ENCODE measurements around the gene SEZ6.

SEZ6 gene

DNA sequence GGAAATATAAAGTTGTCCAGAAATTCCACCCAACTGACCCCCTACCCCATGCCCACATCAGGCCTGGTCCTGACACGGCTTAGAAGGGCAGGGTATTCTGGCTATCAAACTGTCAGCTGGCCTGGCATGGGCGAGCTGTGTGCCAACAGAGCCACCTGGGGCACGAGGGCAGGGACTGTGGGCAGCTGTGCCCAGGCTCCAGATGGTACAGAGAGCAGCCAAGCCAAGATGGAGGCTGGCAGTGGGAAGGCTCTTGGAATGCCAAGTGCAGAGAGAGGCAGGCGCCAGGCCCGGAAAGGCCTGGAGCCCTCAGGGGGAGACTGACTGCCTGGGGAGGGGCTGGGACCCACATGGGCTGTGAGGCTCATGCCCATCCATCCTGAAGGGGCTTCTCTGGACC is 30.2 kb downstream of the SEZ6 start:
- Histone ChIP-seq H3K4me1 (ENCODE audit: control insufficient read depth, insufficient read depth, low read length) (no peaks in the 10 kb centered on the region), H3K27ac (ENCODE audit: low read length) (no peak overlapping the region), H3K4me3 (ENCODE audit: low read length) (no peak overlapping the region), H3K9me3 (ENCODE audit: control insufficient read depth, insufficient read depth, low read length) (no peaks in the 10 kb centered on the region), H3K27me3 (ENCODE audit: control insufficient read depth, insufficient read depth, low read length) (no peaks in the 10 kb centered on the region), H3K36me3 (ENCODE audit: control insufficient read depth, insufficient read depth, low read length) (no peaks in the 10 kb centered on the region)
- no peak for DNase-seq (ENCODE audit: low read depth, low spot score)
- WGBS (ENCODE audit: insufficient coverage, insufficient read length), result no CpG with 5 or more reads among the region's 5 CpGs

DNA sequence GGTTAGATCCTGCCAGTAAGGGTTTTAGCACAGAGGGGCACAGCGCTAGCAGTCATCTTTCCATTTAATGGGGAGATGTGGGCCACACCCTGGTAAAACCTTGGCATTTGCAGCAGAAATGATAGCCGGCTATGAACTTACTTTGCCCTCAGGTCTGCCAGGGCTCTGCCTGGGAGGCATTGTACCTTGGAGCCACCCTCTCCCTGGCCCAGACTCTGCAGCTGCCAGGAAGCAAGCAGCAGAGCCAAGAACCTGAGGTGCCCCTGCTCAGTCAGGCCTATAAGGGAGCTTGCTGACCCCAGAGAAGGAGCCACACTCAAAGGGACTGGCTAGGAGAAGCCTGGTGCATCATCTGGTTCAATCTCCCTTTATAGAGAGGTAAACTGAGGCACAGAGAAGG is 30.8 kb downstream of the SEZ6 start:
- no peaks in the 10 kb centered on the region for H3K27me3 ChIP-seq (ENCODE audit: control insufficient read depth, insufficient read depth, low read length)
- no peaks in the 10 kb centered on the region for H3K36me3 ChIP-seq (ENCODE audit: control insufficient read depth, insufficient read depth, low read length)
- H3K9me3 ChIP-seq (ENCODE audit: control insufficient read depth, insufficient read depth, low read length), result no peaks in the 10 kb centered on the region
- 0 out of 2 replicates have a peak, but pooled peaks cover 2% of the 10 kb centered on the region for H3K4me1 ChIP-seq (ENCODE audit: control insufficient read depth, insufficient read depth, low read length)
- no CpG with 5 or more reads among the region's 2 CpGs for WGBS (ENCODE audit: insufficient coverage, insufficient read length)
- DNase-seq (ENCODE audit: low read depth, low spot score), result no peak
- no peak overlapping the region for H3K4me3 ChIP-seq (ENCODE audit: low read length)
- H3K27ac ChIP-seq (ENCODE audit: low read length), result no peak overlapping the region

- no peak overlapping the region for H3K4me3 ChIP-seq (ENCODE audit: low read length)
- no peaks in the 10 kb centered on the region for H3K36me3 ChIP-seq (ENCODE audit: control insufficient read depth, insufficient read depth, low read length)
- WGBS (ENCODE audit: insufficient coverage, insufficient read length), result no CpG with 5 or more reads among the region's 4 CpGs
Measured at GRCh38 chr17:28974451-28974850, 31.4 kb downstream of the SEZ6 start.

GRCh38 chr17:28973425-28973824 is 32.4 kb downstream of the SEZ6 start:
- peaks cover 7% of the 10 kb centered on the region for H3K4me1 ChIP-seq (ENCODE audit: control insufficient read depth, insufficient read depth, low read length)
- no peaks in the 10 kb centered on the region for H3K9me3 ChIP-seq (ENCODE audit: control insufficient read depth, insufficient read depth, low read length)
- WGBS (ENCODE audit: insufficient coverage, insufficient read length), result no CpG with 5 or more reads among the region's 2 CpGs
- no peak overlapping the region for H3K4me3 ChIP-seq (ENCODE audit: low read length)
- H3K36me3 ChIP-seq (ENCODE audit: control insufficient read depth, insufficient read depth, low read length), result no peaks in the 10 kb centered on the region
- no peak overlapping the region for H3K27ac ChIP-seq (ENCODE audit: low read length)
- no peak for DNase-seq (ENCODE audit: low read depth, low spot score)
- H3K27me3 ChIP-seq (ENCODE audit: control insufficient read depth, insufficient read depth, low read length), result no peaks in the 10 kb centered on the region

More at GRCh38 chr17:28974451-28974850, 31.4 kb downstream of the SEZ6 start:
- no peak for DNase-seq (ENCODE audit: low read depth, low spot score)
- H3K4me1 ChIP-seq (ENCODE audit: control insufficient read depth, insufficient read depth, low read length), result 0 out of 2 replicates have a peak, but pooled peaks cover 2% of the 10 kb centered on the region
- no peaks in the 10 kb centered on the region for H3K9me3 ChIP-seq (ENCODE audit: control insufficient read depth, insufficient read depth, low read length)
- no peak overlapping the region for H3K27ac ChIP-seq (ENCODE audit: low read length)
- H3K27me3 ChIP-seq (ENCODE audit: control insufficient read depth, insufficient read depth, low read length), result no peaks in the 10 kb centered on the region

DNA sequence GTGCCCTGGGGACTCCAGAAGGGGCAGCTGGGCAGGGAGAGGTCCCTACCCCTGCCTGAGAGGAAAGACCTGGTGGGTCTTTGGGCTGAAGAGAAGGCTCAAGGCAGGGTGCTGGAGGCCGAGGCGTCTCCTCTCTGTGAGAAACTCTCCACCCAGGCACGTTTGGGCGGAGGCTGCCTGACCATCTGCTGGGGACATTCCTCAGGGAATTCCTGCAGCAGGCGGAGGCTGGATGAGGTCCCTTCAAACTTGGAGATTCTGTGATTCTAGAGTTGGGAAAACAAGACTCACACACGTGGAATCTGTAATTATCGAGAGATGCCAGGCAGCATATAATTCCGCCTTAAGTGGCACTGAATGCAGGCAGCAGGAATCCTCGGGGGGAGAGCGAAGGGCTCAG is 33.4 kb downstream of the SEZ6 start:
- WGBS (ENCODE audit: insufficient coverage, insufficient read length), result no CpG with 5 or more reads among the region's 10 CpGs
- Histone ChIP-seq H3K36me3 (ENCODE audit: control insufficient read depth, insufficient read depth, low read length) (no peaks in the 10 kb centered on the region), H3K9me3 (ENCODE audit: control insufficient read depth, insufficient read depth, low read length) (no peaks in the 10 kb centered on the region), H3K27me3 (ENCODE audit: control insufficient read depth, insufficient read depth, low read length) (no peaks in the 10 kb centered on the region), H3K27ac (ENCODE audit: low read length) (no peak overlapping the region), H3K4me3 (ENCODE audit: low read length) (no peak overlapping the region), H3K4me1 (ENCODE audit: control insufficient read depth, insufficient read depth, low read length) (peaks cover 12% of the 10 kb centered on the region)
- DNase-seq (ENCODE audit: low read depth, low spot score), result no peak

DNA sequence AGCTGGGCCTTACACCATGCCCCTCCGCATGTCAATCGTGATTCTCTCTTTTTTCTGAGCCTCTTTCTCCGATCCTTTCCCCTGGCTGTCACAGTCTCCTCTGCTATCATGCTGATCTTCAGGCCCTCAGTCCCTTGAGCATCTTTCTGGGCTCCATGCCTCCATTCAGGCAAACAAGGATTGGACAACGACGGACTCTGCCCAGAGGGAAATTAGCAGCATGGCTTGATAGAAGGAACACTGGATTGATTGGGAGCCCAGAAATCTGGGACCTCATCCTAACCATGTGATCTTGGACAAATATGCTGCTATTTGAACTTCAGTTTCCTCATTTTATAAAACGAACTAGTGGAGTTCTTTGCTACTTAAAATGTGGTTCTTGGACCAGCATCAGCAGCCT is 35.0 kb downstream of the SEZ6 start:
- Histone ChIP-seq H3K4me1 (ENCODE audit: control insufficient read depth, insufficient read depth, low read length) (peaks cover 12% of the 10 kb centered on the region), H3K36me3 (ENCODE audit: control insufficient read depth, insufficient read depth, low read length) (no peaks in the 10 kb centered on the region), H3K27ac (ENCODE audit: low read length) (no peak overlapping the region), H3K9me3 (ENCODE audit: control insufficient read depth, insufficient read depth, low read length) (no peaks in the 10 kb centered on the region), H3K27me3 (ENCODE audit: control insufficient read depth, insufficient read depth, low read length) (no peaks in the 10 kb centered on the region), H3K4me3 (ENCODE audit: low read length) (no peak overlapping the region)
- WGBS (ENCODE audit: insufficient coverage, insufficient read length), result no CpG with 5 or more reads among the region's 6 CpGs
- DNase-seq (ENCODE audit: low read depth, low spot score), result no peak

- no peaks in the 10 kb centered on the region for H3K27me3 ChIP-seq (ENCODE audit: control insufficient read depth, insufficient read depth, low read length)
- H3K27ac ChIP-seq (ENCODE audit: low read length), result no peak overlapping the region
- no peaks in the 10 kb centered on the region for H3K9me3 ChIP-seq (ENCODE audit: control insufficient read depth, insufficient read depth, low read length)
- WGBS (ENCODE audit: insufficient coverage, insufficient read length), result no CpG with 5 or more reads among the region's 12 CpGs
- no peak overlapping the region for H3K4me3 ChIP-seq (ENCODE audit: low read length)
- peaks cover 12% of the 10 kb centered on the region for H3K4me1 ChIP-seq (ENCODE audit: control insufficient read depth, insufficient read depth, low read length)
- no peaks in the 10 kb centered on the region for H3K36me3 ChIP-seq (ENCODE audit: control insufficient read depth, insufficient read depth, low read length)
- no peak for DNase-seq (ENCODE audit: low read depth, low spot score)
Measured at GRCh38 chr17:28969706-28970393, 36.0 kb downstream of the SEZ6 start.

GRCh38 chr17:28968914-28969295 is 36.9 kb downstream of the SEZ6 start:
- no peaks in the 10 kb centered on the region for H3K9me3 ChIP-seq (ENCODE audit: control insufficient read depth, insufficient read depth, low read length)
- WGBS (ENCODE audit: insufficient coverage, insufficient read length), result no CpG with 5 or more reads among the region's 2 CpGs
- H3K36me3 ChIP-seq (ENCODE audit: control insufficient read depth, insufficient read depth, low read length), result no peaks in the 10 kb centered on the region
- DNase-seq (ENCODE audit: low read depth, low spot score), result no peak
- peaks cover 12% of the 10 kb centered on the region for H3K4me1 ChIP-seq (ENCODE audit: control insufficient read depth, insufficient read depth, low read length)
- no peak overlapping the region for H3K27ac ChIP-seq (ENCODE audit: low read length)
- H3K27me3 ChIP-seq (ENCODE audit: control insufficient read depth, insufficient read depth, low read length), result no peaks in the 10 kb centered on the region
- no peak overlapping the region for H3K4me3 ChIP-seq (ENCODE audit: low read length)

GRCh38 chr17:28968231-28968913 is 37.5 kb downstream of the SEZ6 start:
- H3K27ac ChIP-seq (ENCODE audit: low read length), result no peak overlapping the region
- H3K27me3 ChIP-seq (ENCODE audit: control insufficient read depth, insufficient read depth, low read length), result no peaks in the 10 kb centered on the region
- peaks cover 12% of the 10 kb centered on the region for H3K4me1 ChIP-seq (ENCODE audit: control insufficient read depth, insufficient read depth, low read length)
- DNase-seq (ENCODE audit: low read depth, low spot score), result no peak
- no peak overlapping the region for H3K4me3 ChIP-seq (ENCODE audit: low read length)
- H3K36me3 ChIP-seq (ENCODE audit: control insufficient read depth, insufficient read depth, low read length), result no peaks in the 10 kb centered on the region
- H3K9me3 ChIP-seq (ENCODE audit: control insufficient read depth, insufficient read depth, low read length), result no peaks in the 10 kb centered on the region
- no CpG with 5 or more reads among the region's 10 CpGs for WGBS (ENCODE audit: insufficient coverage, insufficient read length)

DNA sequence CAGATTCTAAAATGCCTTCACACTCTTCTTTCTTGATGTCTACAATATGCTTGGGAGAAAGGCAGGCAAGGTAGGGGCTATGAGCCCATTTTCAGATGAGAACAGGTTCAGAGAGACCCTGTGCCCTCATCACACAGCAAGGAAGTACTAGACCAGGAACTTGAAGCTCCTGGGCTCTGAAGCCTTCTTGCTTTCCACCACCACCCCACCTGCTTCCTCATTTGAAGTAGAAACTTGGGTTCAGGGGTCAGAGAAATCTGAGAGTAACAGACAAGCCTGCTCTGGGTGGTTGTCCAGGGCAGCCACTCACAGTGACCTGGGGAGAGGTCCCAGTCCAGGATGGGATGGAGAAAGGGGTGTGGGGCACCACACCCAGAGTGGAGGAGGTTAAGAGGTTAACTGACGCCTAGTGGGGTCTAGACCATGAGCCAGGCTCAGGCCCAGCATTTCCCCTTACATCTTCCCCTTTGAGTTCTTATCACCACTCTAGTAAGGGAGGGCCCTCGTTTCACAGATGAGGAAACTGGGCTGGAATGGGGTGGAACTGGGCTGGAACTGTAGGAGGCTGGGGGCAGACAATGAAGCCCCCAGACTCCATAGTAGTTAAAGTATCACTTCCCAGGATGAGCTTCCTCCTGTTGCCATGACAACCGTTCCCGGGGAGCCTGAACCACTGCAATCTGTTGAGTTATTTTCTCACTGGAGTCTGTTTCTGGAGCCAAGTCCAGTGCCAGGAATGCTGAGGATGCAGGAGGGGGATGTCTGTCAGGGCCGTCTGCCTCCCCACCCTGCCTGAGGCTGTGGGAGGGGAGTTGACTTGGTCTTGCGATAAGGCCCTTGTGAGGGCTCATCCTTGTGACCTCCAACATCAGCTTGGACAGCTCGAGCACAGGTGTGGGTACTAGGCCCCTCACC is 38.4 kb downstream of the SEZ6 start:
- Histone ChIP-seq H3K27me3 (ENCODE audit: control insufficient read depth, insufficient read depth, low read length) (no peaks in the 10 kb centered on the region), H3K9me3 (ENCODE audit: control insufficient read depth, insufficient read depth, low read length) (no peaks in the 10 kb centered on the region), H3K36me3 (ENCODE audit: control insufficient read depth, insufficient read depth, low read length) (no peaks in the 10 kb centered on the region), H3K27ac (ENCODE audit: low read length) (no peak overlapping the region), H3K4me1 (ENCODE audit: control insufficient read depth, insufficient read depth, low read length) (peaks cover 12% of the 10 kb centered on the region), H3K4me3 (ENCODE audit: low read length) (no peak overlapping the region)
- no peak for DNase-seq (ENCODE audit: low read depth, low spot score)
- no CpG with 5 or more reads among the region's 7 CpGs for WGBS (ENCODE audit: insufficient coverage, insufficient read length)
